CD4-positive, alpha-beta T cell treated with Interleukin-4 for 1 hour (primary cell): Measurements from ENCODE around the gene NDUFB7.
"Not testable (repeated sequence)": the region's sequence is repeated elsewhere in the genome, so short reads cannot be mapped to it uniquely, and the experiment has no call there.

Experiments used
- DNase-seq, 2 donors: peaks; one replicate each; pipeline ENCODE4 v3.0.0-alpha.2; 2020 to 2022

The NDUFB7 gene

GRCh38 chr19:14570864-14571527 lies 870 bp downstream of the NDUFB7 start:
- DNase-seq, result no peak

- no peak for DNase-seq
Observed at GRCh38 chr19:14567079-14567478, 4.8 kb downstream of the NDUFB7 start.

GRCh38 chr19:14566712-14567077 lies 5.2 kb downstream of the NDUFB7 start:
- DNase-seq, result no peak

DNA sequence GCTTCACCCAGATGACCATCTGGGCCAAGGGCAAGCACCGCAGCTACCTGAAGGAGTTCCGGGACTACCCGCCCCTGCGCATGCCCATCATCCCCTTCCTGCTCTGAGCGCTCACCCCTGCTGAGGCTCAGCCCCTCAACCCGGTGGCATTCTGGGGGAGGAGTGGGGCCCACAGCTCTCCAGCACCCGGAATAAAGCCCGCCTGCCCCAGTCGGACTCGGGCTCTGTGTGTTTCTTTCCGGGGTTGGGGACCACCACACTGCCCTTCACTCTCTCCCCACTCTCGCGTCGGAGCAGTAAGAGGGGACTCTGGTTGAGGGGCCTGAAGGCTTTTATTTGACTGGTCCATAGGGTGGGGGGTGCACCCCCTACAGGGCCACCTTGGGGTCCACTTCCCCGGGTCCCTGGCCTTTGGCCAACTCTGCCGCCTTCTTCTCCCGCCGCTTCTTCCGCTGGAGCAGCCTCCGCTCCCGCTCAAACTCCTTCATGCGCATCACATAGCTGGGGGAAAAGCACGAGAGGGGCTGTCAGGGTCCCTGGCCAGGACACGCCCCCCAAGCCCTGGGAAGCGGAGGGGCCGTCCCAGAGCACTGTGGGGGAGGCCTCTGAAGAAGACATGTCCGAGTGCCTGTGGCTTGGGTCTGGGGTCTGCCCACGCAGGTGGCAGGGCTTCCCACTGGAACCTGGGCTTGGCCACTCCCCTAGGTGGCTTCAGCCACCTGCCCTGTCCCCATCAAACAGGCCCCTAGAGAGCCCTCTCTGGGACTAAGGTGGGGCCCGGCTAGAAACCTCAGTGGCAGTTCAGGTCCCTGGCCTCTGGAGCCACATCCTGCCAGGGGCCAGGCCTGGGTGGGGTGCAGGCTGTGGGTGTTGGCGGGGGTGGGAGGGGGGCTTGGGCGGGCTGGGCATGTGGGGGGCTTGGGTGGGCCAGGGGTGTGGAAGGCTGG lies 5.8 kb downstream of the NDUFB7 start:
- DNase-seq, result no peak

GRCh38 chr19:14565298-14565679 lies 6.6 kb downstream of the NDUFB7 start:
- DNase-seq, result no peak

DNA sequence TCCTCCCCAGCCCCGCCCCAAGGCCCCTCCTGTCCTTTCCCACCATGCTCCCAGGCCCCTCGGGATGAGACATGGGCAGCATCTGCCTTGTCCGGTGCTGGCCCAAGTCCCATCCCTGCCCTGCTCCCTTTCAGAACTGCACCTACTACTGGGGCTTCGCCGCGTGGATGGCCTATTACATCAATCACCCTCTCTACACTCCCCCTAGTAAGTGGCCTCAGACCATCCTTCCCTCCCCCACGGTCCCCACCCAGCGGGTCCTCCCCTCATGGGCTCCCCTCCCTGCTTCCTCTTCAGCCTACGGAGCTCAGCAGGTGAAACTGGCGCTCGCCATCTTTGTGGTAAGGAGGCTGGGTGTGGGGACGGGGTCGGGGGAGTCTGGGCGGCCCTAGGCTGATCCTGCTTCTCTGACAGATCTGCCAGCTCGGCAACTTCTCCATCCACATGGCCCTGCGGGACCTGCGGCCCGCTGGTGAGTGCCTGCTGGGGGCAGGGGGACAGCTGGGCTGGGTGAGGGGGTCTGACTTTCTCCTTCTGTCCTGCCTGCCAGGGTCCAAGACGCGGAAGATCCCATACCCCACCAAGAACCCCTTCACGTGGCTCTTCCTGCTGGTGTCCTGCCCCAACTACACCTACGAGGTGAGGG lies 7.1 kb downstream of the NDUFB7 start:
- DNase-seq, result not testable (repeated sequence)

DNA sequence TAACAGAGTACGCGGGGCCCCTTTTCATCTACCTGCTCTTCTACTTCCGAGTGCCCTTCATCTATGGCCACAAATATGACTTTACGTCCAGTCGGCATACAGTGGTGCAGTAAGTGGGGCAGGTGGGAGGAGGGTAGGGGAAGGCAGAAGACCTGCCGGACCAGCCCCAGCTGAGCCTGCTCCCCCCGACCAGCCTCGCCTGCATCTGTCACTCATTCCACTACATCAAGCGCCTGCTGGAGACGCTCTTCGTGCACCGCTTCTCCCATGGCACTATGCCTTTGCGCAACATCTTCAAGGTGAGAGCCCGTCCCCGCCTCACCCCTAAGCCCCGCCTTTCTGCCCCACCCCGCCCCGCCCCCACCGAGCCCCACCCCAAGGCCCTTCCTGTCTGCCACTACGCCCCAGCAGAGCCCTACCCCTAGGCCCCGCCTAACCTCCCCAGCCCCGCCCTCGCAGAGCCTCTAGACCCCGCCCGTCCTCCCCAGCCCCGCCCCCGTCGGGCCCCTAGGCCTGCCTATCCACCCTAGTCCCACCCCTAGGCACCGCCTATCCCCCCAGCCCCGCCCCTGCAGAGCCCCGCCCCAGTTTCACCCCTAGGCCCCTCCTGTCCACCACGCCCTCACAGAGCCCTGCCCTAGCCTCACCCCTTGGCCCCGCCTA lies 7.7 kb downstream of the NDUFB7 start:
- peak; percentile 57 to 58 for DNase-seq

GRCh38 chr19:14563590-14563926 lies 8.3 kb downstream of the NDUFB7 start:
- DNase-seq, result no peak

DNA sequence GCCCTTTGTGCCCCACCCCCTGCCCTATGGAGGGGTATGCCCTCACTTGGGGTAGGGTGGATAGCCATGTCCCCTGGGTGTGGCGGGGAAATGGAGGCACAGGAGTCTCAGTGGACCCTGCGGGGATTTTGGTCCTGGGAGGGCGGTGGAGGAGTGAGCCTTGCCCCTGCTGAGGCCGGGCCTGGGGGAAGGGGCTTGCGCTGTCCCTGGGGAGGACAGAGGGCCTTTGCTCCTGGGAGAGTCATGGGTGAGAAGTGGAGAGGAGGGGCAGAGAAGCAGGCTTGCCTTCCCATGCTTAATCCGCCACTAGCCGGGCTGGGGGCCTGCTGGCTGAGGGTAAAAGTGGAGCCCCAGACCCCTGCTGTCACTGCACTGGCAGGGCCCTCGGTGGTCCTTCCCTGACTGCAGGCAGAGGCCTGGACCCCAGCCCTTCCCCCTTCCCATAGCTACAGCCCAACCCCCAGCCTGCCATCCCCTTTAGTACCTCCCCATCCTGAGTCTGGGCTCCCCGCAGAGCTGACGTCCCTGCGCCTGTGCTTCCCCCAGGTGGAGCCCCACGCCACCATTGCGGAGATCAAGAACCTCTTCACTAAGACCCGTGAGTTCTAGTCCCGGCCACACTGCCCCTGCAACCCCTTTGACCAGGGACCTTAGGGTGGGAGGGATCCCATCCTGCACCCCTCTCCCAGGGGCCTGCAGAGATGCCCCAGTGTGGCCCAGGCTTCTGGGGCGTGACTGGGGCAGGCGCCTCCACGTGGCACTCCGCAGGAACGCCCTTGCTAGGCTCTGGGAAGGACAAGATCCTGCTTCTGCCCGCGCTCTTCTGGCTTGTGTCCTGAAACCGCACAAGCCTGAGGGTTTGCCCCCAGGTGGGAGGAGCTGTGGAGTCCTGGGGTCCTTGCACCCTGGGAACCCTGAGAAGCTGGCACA lies 8.9 kb downstream of the NDUFB7 start:
- DNase-seq, result no peak

DNA sequence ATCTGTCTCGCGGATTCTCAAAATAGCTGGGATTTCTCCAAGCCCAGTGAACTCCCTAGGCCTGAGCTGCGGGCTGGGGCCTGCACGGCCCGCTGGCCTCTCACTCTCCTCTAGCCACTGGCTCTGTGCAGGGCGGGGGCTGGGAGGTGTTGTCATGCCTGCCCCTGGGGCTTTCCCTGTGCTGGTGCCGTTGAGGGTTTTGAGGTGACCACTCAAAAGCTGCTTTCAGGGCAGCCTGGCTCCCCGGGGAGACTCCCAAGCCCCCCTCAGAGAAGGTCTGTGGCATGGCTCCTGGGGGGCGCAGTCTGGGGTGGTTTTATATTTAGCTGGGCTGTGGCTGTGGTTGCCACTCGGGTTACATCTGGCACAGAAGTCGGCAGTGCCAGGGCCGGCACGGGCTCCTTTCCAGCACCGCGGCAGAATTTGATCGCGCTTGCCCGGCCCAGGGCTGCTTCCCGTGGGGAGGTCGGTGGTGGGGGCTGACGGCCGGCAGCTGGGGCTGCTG lies 10.0 kb downstream of the NDUFB7 start:
- DNase-seq, result peak; percentile 43 to 51

DNA sequence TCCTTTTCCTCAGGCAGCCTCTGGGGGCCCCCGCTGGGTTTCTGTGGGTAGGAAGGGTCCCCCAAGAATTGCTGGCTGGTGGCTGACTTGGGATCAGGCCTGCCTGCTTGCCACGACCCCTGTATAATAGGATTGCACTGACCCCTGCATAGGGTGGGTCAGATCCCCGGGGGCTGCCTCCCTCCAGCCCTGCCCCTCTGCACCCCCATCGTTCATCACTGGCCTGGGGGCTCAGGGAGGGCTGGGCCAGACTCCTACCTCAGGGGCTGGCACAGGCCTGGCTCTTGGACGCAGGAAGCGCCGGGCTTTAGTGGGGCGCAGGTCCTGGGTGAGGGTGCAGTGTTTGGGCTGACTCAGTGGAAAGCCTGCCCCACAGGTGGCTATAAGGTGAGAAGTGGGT lies 10.6 kb downstream of the NDUFB7 start:
- DNase-seq, result no peak

- no peak for DNase-seq
Observed at GRCh38 chr19:14560776-14561108, 11.1 kb downstream of the NDUFB7 start.

- no peak for DNase-seq
Observed at GRCh38 chr19:14559916-14560775, 11.7 kb downstream of the NDUFB7 start.

DNA sequence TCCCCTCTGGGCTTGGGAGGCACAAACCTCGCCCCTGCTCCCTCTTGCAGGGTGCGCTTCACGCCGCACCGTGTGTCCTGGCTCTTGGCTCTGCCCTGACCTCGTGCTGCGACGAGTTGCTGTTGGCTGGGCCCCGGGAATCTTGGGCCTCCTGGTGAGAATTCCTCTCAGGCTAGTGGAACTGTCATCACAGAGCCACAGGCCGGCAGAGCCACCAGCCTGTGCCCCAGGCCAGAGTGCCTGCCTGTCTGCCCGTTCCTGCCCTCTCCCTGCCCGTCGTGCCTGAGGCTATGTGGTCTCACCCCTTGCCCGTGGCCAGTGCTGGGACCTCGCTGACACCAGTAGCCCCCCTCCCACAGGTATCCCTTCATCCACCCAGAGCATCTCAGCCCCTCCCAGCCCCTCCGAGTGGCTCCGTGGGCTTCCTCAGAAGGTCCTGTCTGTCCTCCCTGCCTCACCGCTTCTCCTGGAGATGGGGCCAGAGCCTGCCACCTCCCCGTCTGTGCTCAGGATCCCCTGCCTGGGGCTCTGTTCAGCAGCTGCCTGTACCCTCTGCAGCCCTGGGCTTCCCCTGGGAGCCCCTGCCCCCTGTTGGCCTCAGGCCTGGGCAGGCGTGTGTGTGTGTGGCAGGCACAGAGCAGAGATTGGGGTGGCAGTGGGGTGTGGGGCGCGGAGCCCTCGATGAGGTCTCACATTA lies 13.3 kb downstream of the NDUFB7 start:
- no peak for DNase-seq

DNA sequence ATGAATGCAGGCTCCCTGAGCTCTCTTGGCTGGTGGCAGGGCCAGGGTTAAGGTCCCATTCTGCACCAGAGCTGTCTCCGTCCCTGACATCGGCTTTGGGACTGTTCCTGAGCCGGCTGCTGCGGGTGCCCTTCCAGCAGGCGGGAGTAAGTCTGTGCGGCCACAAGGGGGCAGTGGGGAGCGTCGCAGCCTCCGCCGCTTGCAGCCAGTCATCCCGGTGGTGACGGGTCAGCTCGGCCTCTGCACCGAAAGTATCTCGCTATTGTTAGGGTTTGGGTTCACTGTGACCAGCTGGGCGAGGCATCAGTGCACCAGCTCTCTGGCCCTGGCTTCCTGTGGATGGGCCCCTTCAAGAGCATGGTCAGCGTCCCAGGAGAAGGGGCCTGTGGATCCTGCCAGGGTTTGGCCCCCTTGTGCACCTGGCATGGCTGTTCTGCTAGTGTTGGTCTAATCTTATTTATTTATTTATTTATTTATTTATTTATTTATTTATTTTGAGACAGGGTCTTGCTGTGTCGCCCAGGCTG lies 15.1 kb downstream of the NDUFB7 start:
- peak; percentile 71 to 76 for DNase-seq

- DNase-seq, result no peak
Observed at GRCh38 chr19:14555918-14556661, 15.8 kb downstream of the NDUFB7 start.

- no peak for DNase-seq
Observed at GRCh38 chr19:14554382-14554812, 17.5 kb downstream of the NDUFB7 start.

DNA sequence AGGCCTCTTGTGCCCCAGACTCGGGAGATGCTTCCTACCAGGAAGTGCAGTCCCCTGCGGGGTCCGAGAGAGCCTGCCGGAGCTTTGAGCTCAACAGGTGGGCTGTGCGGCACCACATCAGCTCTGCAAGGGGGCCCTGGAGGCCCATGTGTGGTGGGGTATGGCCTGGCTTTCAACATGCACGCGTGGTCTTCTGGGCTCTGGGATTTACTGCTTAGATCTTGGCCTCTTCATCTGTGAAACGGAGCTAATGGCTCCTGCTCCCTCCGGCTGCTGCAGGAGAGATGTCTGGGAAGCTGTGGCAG lies 18.0 kb downstream of the NDUFB7 start:
- DNase-seq, result no peak
